Measurements from ENCODE around the gene UMODL1. TPM values are rescaled to one million over a fixed set of nuclear protein-coding genes. Genes with fewer than 3 reads are reported as not detected.
A peak's percentile ranks its signal among the peaks of the same experiment; 100 is the strongest.

UMODL1 gene
- total RNA-seq, 2 experiments from 2014 or later: not detected

DNA sequence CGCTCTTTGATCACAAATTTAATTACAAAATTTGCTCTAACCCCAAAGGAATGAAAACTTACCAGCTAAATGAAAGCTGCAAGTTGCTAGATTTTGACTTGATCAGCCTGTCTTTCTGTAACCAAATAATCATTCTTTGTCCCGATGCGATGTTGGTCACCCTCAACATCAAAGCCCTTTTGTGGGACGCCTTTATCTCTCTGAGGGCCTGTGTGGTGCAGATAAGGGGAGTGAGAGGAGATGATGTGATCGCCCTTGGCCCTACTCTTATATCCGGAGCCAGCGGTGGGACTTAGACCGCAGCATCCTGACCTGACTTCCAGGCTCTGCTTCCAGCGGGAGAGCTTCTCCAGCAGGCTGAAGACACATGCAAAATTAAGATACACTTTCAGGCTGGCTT, 19.3 kb upstream of the UMODL1 start:
- CTCF ChIA-PET: no interaction called here
- intact Hi-C loops (cut with DNase I, micrococcal nuclease): no loop called here
- no peaks in the 10 kb centered on the region for H3K36me3 Mint-ChIP-seq (ENCODE audit: low read depth)
- ATAC-seq: no peak
- POLR2A ChIA-PET: no interaction called here
- H3K27ac Mint-ChIP-seq: no peak overlapping the region
- H3K4me3 Mint-ChIP-seq: no peak overlapping the region
- no peaks in the 10 kb centered on the region for H3K4me1 Mint-ChIP-seq
- H3K9me3 Mint-ChIP-seq (ENCODE audit: low read depth): no peaks in the 10 kb centered on the region
- DNase-seq: no peak
- H3K27me3 Mint-ChIP-seq: no peaks in the 10 kb centered on the region

- H3K27me3 Mint-ChIP-seq: no peaks in the 10 kb centered on the region
- POLR2A ChIA-PET: no interaction called here
- H3K36me3 Mint-ChIP-seq (ENCODE audit: low read depth): no peaks in the 10 kb centered on the region
- DNase-seq (no peak), ATAC-seq (no peak)
- H3K4me3 Mint-ChIP-seq: no peak overlapping the region
- CTCF ChIA-PET: no interaction called here
- H3K9me3 Mint-ChIP-seq (ENCODE audit: low read depth): no peaks in the 10 kb centered on the region
- H3K27ac Mint-ChIP-seq: no peak overlapping the region
- intact Hi-C loops (cut with DNase I, micrococcal nuclease): no loop called here
- H3K4me1 Mint-ChIP-seq: no peaks in the 10 kb centered on the region
Measured at GRCh38 chr21:42055425-42055824, 15.7 kb upstream of the UMODL1 start.

GRCh38 chr21:42056468-42056867, 14.6 kb upstream of the UMODL1 start:
- H3K4me1 Mint-ChIP-seq: peaks cover 6% of the 10 kb centered on the region
- DNase-seq (no peak), ATAC-seq (no peak)
- H3K36me3 Mint-ChIP-seq (ENCODE audit: low read depth): no peaks in the 10 kb centered on the region
- intact Hi-C loops (cut with DNase I, micrococcal nuclease): no loop called here
- no peaks in the 10 kb centered on the region for H3K9me3 Mint-ChIP-seq (ENCODE audit: low read depth)
- H3K27me3 Mint-ChIP-seq: no peaks in the 10 kb centered on the region
- H3K27ac Mint-ChIP-seq: no peak overlapping the region
- ChIA-PET CTCF (no interaction called here), POLR2A (no interaction called here)
- no peak overlapping the region for H3K4me3 Mint-ChIP-seq

- intact Hi-C loops (cut with DNase I, micrococcal nuclease): no loop called here
- H3K27me3 Mint-ChIP-seq: no peaks in the 10 kb centered on the region
- no peak for ATAC-seq
- H3K27ac Mint-ChIP-seq: no peak overlapping the region
- no peak overlapping the region for H3K4me3 Mint-ChIP-seq
- DNase-seq: no peak
- H3K9me3 Mint-ChIP-seq (ENCODE audit: low read depth): no peaks in the 10 kb centered on the region
- ChIA-PET POLR2A (no interaction called here), CTCF (interaction anchor here (0.6 kb wide), 1 partner anchor 239 kb away, joined by 3 read pairs; no protein-coding TSS in a partner anchor)
- no peaks in the 10 kb centered on the region for H3K36me3 Mint-ChIP-seq (ENCODE audit: low read depth)
- peaks cover 13% of the 10 kb centered on the region for H3K4me1 Mint-ChIP-seq
Measured at GRCh38 chr21:42056996-42057689, 14.0 kb upstream of the UMODL1 start.

DNA sequence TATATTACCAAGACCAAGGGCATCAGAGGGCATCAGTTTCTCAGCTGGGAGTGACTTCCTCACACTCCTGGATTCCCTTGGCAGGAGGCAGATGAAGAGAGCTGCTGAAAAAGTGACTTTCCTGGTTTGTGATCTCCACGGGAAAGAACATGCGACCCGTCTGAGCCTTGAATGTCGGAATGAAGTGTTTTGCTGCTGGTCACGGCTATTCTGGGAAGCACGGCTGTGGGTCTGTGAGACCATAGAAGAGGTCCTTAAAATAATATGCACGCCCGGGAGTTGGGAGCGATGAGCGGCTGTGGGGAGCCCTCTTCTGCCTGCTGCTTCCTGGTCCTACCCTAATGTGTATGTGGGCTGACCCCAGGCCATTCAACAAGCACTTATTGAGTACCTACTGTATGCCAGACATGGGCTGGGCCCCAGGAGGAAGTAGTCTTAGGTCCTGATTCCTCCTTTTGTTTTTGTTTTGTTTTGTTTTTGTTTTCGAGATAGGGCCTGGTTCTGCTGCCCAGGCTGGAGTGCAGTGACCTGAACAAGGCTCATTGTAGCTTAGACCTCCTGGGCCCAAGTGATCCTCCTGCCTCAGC, 13.2 kb upstream of the UMODL1 start:
- H3K36me3 Mint-ChIP-seq (ENCODE audit: low read depth): no peaks in the 10 kb centered on the region
- CTCF ChIA-PET: interaction anchor here (0.6 to 0.7 kb wide), 2 partner anchors 240 to 241 kb away, joined by 3 read pairs; no protein-coding TSS in a partner anchor
- H3K4me3 Mint-ChIP-seq: no peak overlapping the region
- POLR2A ChIA-PET: interaction anchor here (0.6 kb wide), 1 partner anchor 51 kb away, joined by 3 read pairs; no protein-coding TSS in a partner anchor
- intact Hi-C loops (cut with DNase I, micrococcal nuclease): no loop called here
- no peaks in the 10 kb centered on the region for H3K9me3 Mint-ChIP-seq (ENCODE audit: low read depth)
- no peak overlapping the region for H3K27ac Mint-ChIP-seq
- ATAC-seq (no peak), DNase-seq (no peak)
- peaks cover 21% of the 10 kb centered on the region for H3K4me1 Mint-ChIP-seq
- H3K27me3 Mint-ChIP-seq: no peaks in the 10 kb centered on the region

DNA sequence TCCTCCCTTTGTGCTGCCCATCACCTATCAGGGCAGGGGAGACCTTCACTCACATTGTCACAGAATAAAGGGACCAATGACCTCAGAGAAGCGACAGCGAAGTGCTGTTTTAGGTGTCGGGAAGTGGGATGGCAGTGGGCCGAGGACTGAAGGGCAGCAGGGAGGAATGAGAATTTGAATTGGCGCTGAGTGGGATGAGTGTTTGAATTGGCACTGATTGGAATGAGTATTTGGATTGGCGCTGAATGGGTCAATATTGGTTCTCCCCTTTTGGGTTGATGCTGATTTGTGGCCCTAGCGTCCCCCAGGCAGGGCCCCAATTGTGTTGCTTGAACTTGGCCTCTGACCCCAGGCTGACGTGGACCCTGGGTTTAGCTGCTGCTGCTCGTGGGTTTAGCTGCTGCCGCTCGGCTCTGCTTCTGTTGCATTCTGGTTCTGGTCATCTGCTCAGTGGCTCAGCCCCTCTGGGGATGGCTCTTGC, 12.4 kb upstream of the UMODL1 start:
- no peaks in the 10 kb centered on the region for H3K9me3 Mint-ChIP-seq (ENCODE audit: low read depth)

GRCh38 chr21:42059141-42059540, 12.0 kb upstream of the UMODL1 start:
- DNase-seq (no peak), ATAC-seq (no peak)
- Mint-ChIP-seq H3K27me3 (no peaks in the 10 kb centered on the region), H3K4me1 (peaks cover 33% of the 10 kb centered on the region), H3K9me3 (ENCODE audit: low read depth) (no peaks in the 10 kb centered on the region), H3K36me3 (ENCODE audit: low read depth) (no peaks in the 10 kb centered on the region), H3K27ac (no peak overlapping the region), H3K4me3 (no peak overlapping the region)
- intact Hi-C loops (cut with DNase I, micrococcal nuclease): no loop called here
- ChIA-PET CTCF (interaction anchor here (0.5 kb wide), 1 partner anchor 164 kb away, joined by 3 read pairs; no protein-coding TSS in a partner anchor), POLR2A (no interaction called here)

More for the DNA sequence above, 12.4 kb upstream of the UMODL1 start:
- Mint-ChIP-seq H3K27me3 (no peaks in the 10 kb centered on the region), H3K27ac (no peak overlapping the region), H3K36me3 (ENCODE audit: low read depth) (no peaks in the 10 kb centered on the region), H3K4me3 (no peak overlapping the region), H3K4me1 (peaks cover 28% of the 10 kb centered on the region)
- no peak for DNase-seq
- intact Hi-C loops (cut with DNase I, micrococcal nuclease): no loop called here
- ATAC-seq: no peak
- ChIA-PET POLR2A (no interaction called here), CTCF (interaction anchor here (0.7 kb wide), 1 partner anchor 241 kb away, joined by 3 read pairs; no protein-coding TSS in a partner anchor)

GRCh38 chr21:42059721-42060120, 11.4 kb upstream of the UMODL1 start:
- DNase-seq (no peak), ATAC-seq (no peak)
- H3K27ac Mint-ChIP-seq: no peak overlapping the region
- peaks cover 39% of the 10 kb centered on the region for H3K4me1 Mint-ChIP-seq
- H3K36me3 Mint-ChIP-seq (ENCODE audit: low read depth): no peaks in the 10 kb centered on the region
- POLR2A ChIA-PET: no interaction called here
- CTCF ChIA-PET: interaction anchor here (0.5 kb wide), 1 partner anchor 164 kb away, joined by 3 read pairs; no protein-coding TSS in a partner anchor
- no peak overlapping the region for H3K4me3 Mint-ChIP-seq
- intact Hi-C loops (cut with DNase I, micrococcal nuclease): loop anchor here (5.0 kb wide), 3 partner anchors 178 to 358 kb away; partner anchors contain the start of gene PRDM15 (in 1 of the 2)
- H3K9me3 Mint-ChIP-seq (ENCODE audit: low read depth): no peaks in the 10 kb centered on the region
- no peaks in the 10 kb centered on the region for H3K27me3 Mint-ChIP-seq

GRCh38 chr21:42060166-42060565, 11.0 kb upstream of the UMODL1 start:
- H3K9me3 Mint-ChIP-seq (ENCODE audit: low read depth): no peaks in the 10 kb centered on the region
- no peak overlapping the region for H3K27ac Mint-ChIP-seq
- H3K4me1 Mint-ChIP-seq: peaks cover 43% of the 10 kb centered on the region
- intact Hi-C loops (cut with DNase I, micrococcal nuclease): loop anchor here (5.0 kb wide), 3 partner anchors 177 to 357 kb away; partner anchors contain the start of gene PRDM15 (in 1 of the 2)
- ChIA-PET CTCF (no interaction called here), POLR2A (no interaction called here)
- DNase-seq (no peak), ATAC-seq (no peak)
- no peak overlapping the region for H3K4me3 Mint-ChIP-seq
- H3K27me3 Mint-ChIP-seq: no peaks in the 10 kb centered on the region
- H3K36me3 Mint-ChIP-seq (ENCODE audit: low read depth): no peaks in the 10 kb centered on the region

- Mint-ChIP-seq H3K9me3 (ENCODE audit: low read depth) (no peaks in the 10 kb centered on the region), H3K27me3 (no peaks in the 10 kb centered on the region), H3K27ac (peak overlapping the region; percentile 86), H3K36me3 (ENCODE audit: low read depth) (no peaks in the 10 kb centered on the region), H3K4me1 (peaks cover 43% of the 10 kb centered on the region), H3K4me3 (peak overlapping the region; percentile 60)
- intact Hi-C loops (cut with DNase I, micrococcal nuclease): loop anchor here (5.0 kb wide), 3 partner anchors 176 to 356 kb away; partner anchors contain the start of gene PRDM15 (in 1 of the 2)
- ChIA-PET CTCF (no interaction called here), POLR2A (no interaction called here)
- DNase-seq (peak; percentile 50), ATAC-seq (no peak)
Measured at GRCh38 chr21:42061195-42061985, 9.7 kb upstream of the UMODL1 start.

GRCh38 chr21:42061986-42062235, 9.2 kb upstream of the UMODL1 start:
- H3K4me3 Mint-ChIP-seq: peak overlapping the region; percentile 60
- H3K27ac Mint-ChIP-seq: peak overlapping the region; percentile 86
- peaks cover 43% of the 10 kb centered on the region for H3K4me1 Mint-ChIP-seq
- ATAC-seq (no peak), DNase-seq (no peak)
- ChIA-PET POLR2A (no interaction called here), CTCF (no interaction called here)
- intact Hi-C loops (cut with DNase I, micrococcal nuclease): loop anchor here (1.0 to 5.0 kb wide), 8 partner anchors 47 to 355 kb away; partner anchors contain the start of genes PRDM15 (in 1 of the 2) and ZBTB21 (in 1 of the 2)
- H3K27me3 Mint-ChIP-seq: no peaks in the 10 kb centered on the region
- H3K36me3 Mint-ChIP-seq (ENCODE audit: low read depth): no peaks in the 10 kb centered on the region
- no peaks in the 10 kb centered on the region for H3K9me3 Mint-ChIP-seq (ENCODE audit: low read depth)
